H1 (cell line): ENCODE data around the gene SCYL1. TPM values are rescaled to one million over a fixed set of nuclear protein-coding genes. Genes with fewer than 3 reads are reported as not detected.

ENCODE experiments used
- polyA plus RNA-seq, 7 experiments: library from polyadenylated mRNA; depleted of rRNA in 3 of 7; stranded (reverse) in 5 of 7; unstranded in 2 of 7; fragments of >200 nt in 5 of 7; fragments of 200-250 nt in 2 of 7; gene quantifications; 1 replicate in 5 of 7; 2 replicates in 1 of 7; 4 replicates in 1 of 7; pipeline versions ENCODE4 v1.2.1 to v1.2.3, GENCODE V29; 2011 to 2013; ENCODE audit warnings: missing spikeins in 2 of 7, mixed read lengths in 2 of 7
- total RNA-seq: library from RNA; stranded (reverse); fragmentation: NEBNext Ultra II Directional; extraction: Animal tissue kit (Norgen Biotek cat#: 25700); gene quantifications from 2 replicates; pipeline ENCODE4 v1.2.1, GENCODE V29; 2021
- TF ChIP-seq, protein P1 (sequence below): IDR thresholded peaks from 2 replicates; pipeline ENCODE4 v1.6.1; 2012; ENCODE audit warnings: inconsistent platforms

SCYL1 gene
- total and polyA plus RNA-seq, 2 of the 8 experiments (the other 6 are each of a cell fraction or from before 2014, with no cell fraction given) = 59.8 to 77.7 TPM

DNA sequence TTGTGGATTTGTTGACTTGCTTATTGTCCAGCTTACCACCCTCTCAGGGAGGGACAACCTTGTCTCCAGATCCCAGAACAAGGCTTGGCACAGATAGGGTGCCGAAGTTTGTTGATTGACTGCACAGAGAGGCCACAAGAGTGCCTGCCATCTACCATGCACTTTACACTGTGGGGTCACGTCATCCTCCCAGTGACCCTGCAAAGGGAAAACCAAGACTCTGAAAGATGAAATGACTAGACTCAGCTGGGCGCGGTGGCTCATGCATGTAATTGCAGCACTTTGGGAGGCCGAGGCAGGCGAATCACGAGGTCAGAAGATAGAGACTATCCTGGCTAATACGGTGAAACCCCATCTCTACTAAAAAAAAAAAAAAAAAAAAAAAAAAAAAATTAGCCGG, 37.9 kb downstream of the SCYL1 start (continued):
- TF ChIP-seq, protein P1, sequence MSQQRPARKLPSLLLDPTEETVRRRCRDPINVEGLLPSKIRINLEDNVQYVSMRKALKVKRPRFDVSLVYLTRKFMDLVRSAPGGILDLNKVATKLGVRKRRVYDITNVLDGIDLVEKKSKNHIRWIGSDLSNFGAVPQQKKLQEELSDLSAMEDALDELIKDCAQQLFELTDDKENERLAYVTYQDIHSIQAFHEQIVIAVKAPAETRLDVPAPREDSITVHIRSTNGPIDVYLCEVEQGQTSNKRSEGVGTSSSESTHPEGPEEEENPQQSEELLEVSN = no peak
- TF ChIP-seq, all 59 proteins: peak for 0
